GM12865 (cell line): ENCODE results near the gene NUP133.
"Not testable (repeated sequence)": the region's sequence is repeated elsewhere in the genome, so short reads cannot be mapped to it uniquely, and the experiment has no call there.

Experiments used
- DNase-seq: peaks from one replicate; pipeline ENCODE4 v3.0.0; 2010; ENCODE audit warnings: low read depth
- H3K4me3 ChIP-seq: 2 replicates; pipeline ENCODE4 v1.5.1; 2011; ENCODE audit warnings: mild to moderate bottlenecking, low read depth, low read length, control low read depth
- CTCF ChIP-seq: IDR thresholded peaks from 2 replicates; pipeline ENCODE4 v1.5.1; 2011; ENCODE audit warnings: low read length, control low read depth, low read depth, inconsistent platforms; ENCODE audit not compliant: insufficient read depth; ENCODE audit errors: missing control alignments

NUP133 gene

GRCh38 chr1:229409616-229410369 lies 98.3 kb downstream of the NUP133 start:
- no peak overlapping the region for H3K4me3 ChIP-seq
- no peak for TF ChIP-seq CTCF
- DNase-seq = no peak

- TF ChIP-seq CTCF = no peak
- no peak overlapping the region for H3K4me3 ChIP-seq
- DNase-seq = no peak
These were observed 99.6 kb downstream of the NUP133 start for GRCh38 chr1:229408458-229409037.

DNA sequence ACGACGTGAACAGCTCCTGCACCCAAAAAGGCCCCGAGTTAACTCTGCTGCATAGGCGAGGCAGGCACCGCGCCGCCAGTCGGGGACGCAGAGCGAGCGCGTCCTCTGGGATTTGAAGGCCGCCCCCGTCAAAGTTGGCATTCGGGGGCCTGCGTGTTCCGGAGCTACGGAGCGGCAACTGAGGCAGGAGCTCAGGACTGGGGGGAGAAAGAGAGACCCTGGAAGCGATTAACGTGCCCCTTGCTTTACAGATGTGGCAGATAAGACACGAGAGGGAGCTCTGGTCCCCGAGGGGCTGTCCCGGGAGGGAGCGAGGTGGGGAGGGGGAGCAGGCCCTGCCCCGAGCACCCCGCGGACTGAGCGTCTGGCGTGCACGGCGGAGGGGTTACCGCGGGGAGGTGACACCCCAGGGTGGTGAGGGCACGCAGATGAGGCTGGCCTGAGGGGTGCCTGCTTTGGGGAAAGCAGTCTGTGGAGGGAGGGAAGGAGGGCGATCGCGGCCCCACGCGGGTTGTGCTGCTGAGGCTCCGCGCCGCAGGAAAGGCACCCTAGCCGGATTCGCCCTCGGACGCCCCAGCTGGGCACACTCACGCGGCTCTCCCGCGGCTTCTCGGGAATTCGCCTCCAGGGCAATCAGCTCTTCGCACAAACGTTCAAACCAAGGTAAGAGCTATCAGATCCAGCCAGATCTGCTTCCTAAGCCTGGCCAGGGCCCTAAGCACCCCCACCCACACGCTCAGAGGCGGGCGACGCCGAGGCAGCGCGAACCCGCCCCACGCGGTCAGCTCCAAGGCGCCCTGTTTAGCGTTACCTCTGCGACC lies 100.7 kb downstream of the NUP133 start:
- no peak for DNase-seq
- H3K4me3 ChIP-seq = no peak overlapping the region
- TF ChIP-seq CTCF = no peak

- no peak overlapping the region for H3K4me3 ChIP-seq
- DNase-seq = no peak
- TF ChIP-seq CTCF = no peak
These were observed 101.3 kb downstream of the NUP133 start for GRCh38 chr1:229406798-229407197.

DNA sequence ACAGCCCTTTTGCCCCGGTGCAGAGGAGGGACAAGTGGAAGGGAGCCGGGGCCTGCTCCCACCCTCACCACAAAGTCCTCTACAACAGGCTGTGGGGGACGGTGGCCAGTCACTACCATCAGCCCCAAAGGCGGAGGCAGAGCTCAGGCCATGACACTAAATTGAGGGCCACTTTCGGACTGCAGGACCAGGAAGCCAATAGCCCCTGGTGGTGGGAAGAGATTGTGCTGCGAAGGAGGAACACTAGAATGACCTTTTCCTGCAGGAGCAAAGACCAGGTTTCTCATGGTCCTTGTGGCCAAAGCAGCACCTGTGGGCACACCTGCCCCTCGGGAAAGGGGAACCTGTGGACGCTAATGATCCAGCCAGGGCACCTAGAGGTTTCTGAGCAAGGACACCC lies 104.6 kb downstream of the NUP133 start:
- no peak for TF ChIP-seq CTCF
- no peak for DNase-seq
- H3K4me3 ChIP-seq = no peak overlapping the region

- DNase-seq = no peak
- no peak overlapping the region for H3K4me3 ChIP-seq
- TF ChIP-seq CTCF = peak; percentile 6
These were observed 105.1 kb downstream of the NUP133 start for GRCh38 chr1:229402993-229403392.

- not testable (repeated sequence) for H3K4me3 ChIP-seq, DNase-seq
These were observed 105.8 kb downstream of the NUP133 start for GRCh38 chr1:229402329-229402728.
